ENCODE data around the gene PDE4D. TPM values are rescaled to one million over a fixed set of nuclear protein-coding genes. Genes with fewer than 3 reads are reported as not detected.

The PDE4D gene
- total RNA-seq, 1 donor from 2014 or later = 14.2 TPM

GRCh38 chr5:59800347-59800893 is 93.1 kb downstream of the PDE4D start:
- DNase-seq (ENCODE audit: low read depth) (no peak), FAIRE-seq (no peak)
- no peaks in the 10 kb centered on the region for H3K27me3 ChIP-seq (ENCODE audit: insufficient read depth, low read length)
- H3K9me3 Mint-ChIP-seq (ENCODE audit: unreplicated experiment) = no peaks in the 10 kb centered on the region
- H3K4me3 Mint-ChIP-seq (ENCODE audit: unreplicated experiment) = no peak overlapping the region
- no peak overlapping the region for H3K4me3 ChIP-seq (ENCODE audit: insufficient read depth, low read depth, low read length)
- H3K4me2 ChIP-seq (ENCODE audit: low read length) = no peak overlapping the region
- H3K27me3 Mint-ChIP-seq (ENCODE audit: low read depth, unreplicated experiment) = no peaks in the 10 kb centered on the region
- H3K9me3 ChIP-seq (ENCODE audit: insufficient read depth, low read depth, low read length) = no peaks in the 10 kb centered on the region
- no peak overlapping the region for H3K27ac Mint-ChIP-seq (ENCODE audit: unreplicated experiment)
- no peaks in the 10 kb centered on the region for H3K79me2 ChIP-seq (ENCODE audit: insufficient read depth, low read length)
- H3K27ac ChIP-seq (ENCODE audit: low read depth, low read length) = no peak overlapping the region
- peaks cover 7% of the 10 kb centered on the region for H3K4me1 Mint-ChIP-seq (ENCODE audit: low read depth, unreplicated experiment)
- H3K36me3 ChIP-seq (ENCODE audit: insufficient read depth, low read length) = no peaks in the 10 kb centered on the region
- no peaks in the 10 kb centered on the region for H4K20me1 ChIP-seq (ENCODE audit: insufficient read depth, low read length)
- no peak overlapping the region for H2AFZ ChIP-seq (ENCODE audit: low read depth, low read length)
- H3K9ac ChIP-seq (ENCODE audit: low read length) = no peak overlapping the region
- TF ChIP-seq, protein P1, sequence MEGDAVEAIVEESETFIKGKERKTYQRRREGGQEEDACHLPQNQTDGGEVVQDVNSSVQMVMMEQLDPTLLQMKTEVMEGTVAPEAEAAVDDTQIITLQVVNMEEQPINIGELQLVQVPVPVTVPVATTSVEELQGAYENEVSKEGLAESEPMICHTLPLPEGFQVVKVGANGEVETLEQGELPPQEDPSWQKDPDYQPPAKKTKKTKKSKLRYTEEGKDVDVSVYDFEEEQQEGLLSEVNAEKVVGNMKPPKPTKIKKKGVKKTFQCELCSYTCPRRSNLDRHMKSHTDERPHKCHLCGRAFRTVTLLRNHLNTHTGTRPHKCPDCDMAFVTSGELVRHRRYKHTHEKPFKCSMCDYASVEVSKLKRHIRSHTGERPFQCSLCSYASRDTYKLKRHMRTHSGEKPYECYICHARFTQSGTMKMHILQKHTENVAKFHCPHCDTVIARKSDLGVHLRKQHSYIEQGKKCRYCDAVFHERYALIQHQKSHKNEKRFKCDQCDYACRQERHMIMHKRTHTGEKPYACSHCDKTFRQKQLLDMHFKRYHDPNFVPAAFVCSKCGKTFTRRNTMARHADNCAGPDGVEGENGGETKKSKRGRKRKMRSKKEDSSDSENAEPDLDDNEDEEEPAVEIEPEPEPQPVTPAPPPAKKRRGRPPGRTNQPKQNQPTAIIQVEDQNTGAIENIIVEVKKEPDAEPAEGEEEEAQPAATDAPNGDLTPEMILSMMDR (IDR thresholded peaks at IDR 0.05; ENCODE audit: insufficient read depth, low read depth, low read length) = no peak
- no peak for TF ChIP-seq EZH2 (IDR thresholded peaks at IDR 0.05; ENCODE audit: insufficient read depth, low read length)
- no peaks in the 10 kb centered on the region for H3K36me3 Mint-ChIP-seq (ENCODE audit: low read depth, unreplicated experiment)
- H3K4me1 ChIP-seq (ENCODE audit: insufficient read depth, low read length) = peaks cover 12% of the 10 kb centered on the region

- H3K4me1 ChIP-seq (ENCODE audit: insufficient read depth, low read length) = peaks cover 12% of the 10 kb centered on the region
Observed at GRCh38 chr5:59799668-59800346, 93.7 kb downstream of the PDE4D start.

More at GRCh38 chr5:59799668-59800346, 93.7 kb downstream of the PDE4D start:
- Mint-ChIP-seq H3K4me3 (ENCODE audit: unreplicated experiment) (no peak overlapping the region), H3K36me3 (ENCODE audit: low read depth, unreplicated experiment) (no peaks in the 10 kb centered on the region), H3K9me3 (ENCODE audit: unreplicated experiment) (no peaks in the 10 kb centered on the region), H3K4me1 (ENCODE audit: low read depth, unreplicated experiment) (peaks cover 7% of the 10 kb centered on the region), H3K27ac (ENCODE audit: unreplicated experiment) (no peak overlapping the region), H3K27me3 (ENCODE audit: low read depth, unreplicated experiment) (no peaks in the 10 kb centered on the region)
- H4K20me1 ChIP-seq (ENCODE audit: insufficient read depth, low read length) = no peaks in the 10 kb centered on the region
- no peak for TF ChIP-seq EZH2 (IDR thresholded peaks at IDR 0.05; ENCODE audit: insufficient read depth, low read length)
- TF ChIP-seq, protein P1 (IDR thresholded peaks at IDR 0.05; ENCODE audit: insufficient read depth, low read depth, low read length) = peak; percentile 81
- peak overlapping the region; percentile 37 for H2AFZ ChIP-seq (ENCODE audit: low read depth, low read length)
- no peaks in the 10 kb centered on the region for H3K9me3 ChIP-seq (ENCODE audit: insufficient read depth, low read depth, low read length)
- peak overlapping the region; percentile 52 for H3K9ac ChIP-seq (ENCODE audit: low read length)
- FAIRE-seq (peak; percentile 75), DNase-seq (ENCODE audit: low read depth) (peak; percentile 18)
- no peak overlapping the region for H3K4me3 ChIP-seq (ENCODE audit: insufficient read depth, low read depth, low read length)
- no peak overlapping the region for H3K27ac ChIP-seq (ENCODE audit: low read depth, low read length)
- no peaks in the 10 kb centered on the region for H3K79me2 ChIP-seq (ENCODE audit: insufficient read depth, low read length)
- peak overlapping the region; percentile 63 for H3K4me2 ChIP-seq (ENCODE audit: low read length)
- H3K27me3 ChIP-seq (ENCODE audit: insufficient read depth, low read length) = no peaks in the 10 kb centered on the region
- no peaks in the 10 kb centered on the region for H3K36me3 ChIP-seq (ENCODE audit: insufficient read depth, low read length)

All from astrocyte (in vitro differentiated cells and primary cell).